Left forelimb (tissue), 1 donor: ENCODE data around the gene LOXL1.

Experiments used
- DNase-seq: peaks from one replicate; pipeline ENCODE4 v3.0.0-alpha.2; 2018; ENCODE audit warnings: low spot score

The LOXL1 gene

GRCh38 chr15:73899197-73900094, 26.8 kb upstream of the LOXL1 start:
- no peak for DNase-seq

GRCh38 chr15:73900095-73900712, 26.1 kb upstream of the LOXL1 start:
- no peak for DNase-seq

GRCh38 chr15:73901126-73901810, 25.0 kb upstream of the LOXL1 start:
- DNase-seq = peak; percentile 38

- peak; percentile 23 for DNase-seq
These were observed 23.9 kb upstream of the LOXL1 start for GRCh38 chr15:73902121-73903020.

- no peak for DNase-seq
These were observed 22.0 kb upstream of the LOXL1 start for GRCh38 chr15:73904026-73904815.

- no peak for DNase-seq
These were observed 20.9 kb upstream of the LOXL1 start for GRCh38 chr15:73905225-73905827.

GRCh38 chr15:73906346-73907034, 19.8 kb upstream of the LOXL1 start:
- no peak for DNase-seq

- DNase-seq = no peak
These were observed 19.2 kb upstream of the LOXL1 start for GRCh38 chr15:73907035-73907408.

- peak; percentile 86 for DNase-seq
These were observed 18.0 kb upstream of the LOXL1 start for GRCh38 chr15:73908030-73908821.

- DNase-seq = no peak
These were observed 17.5 kb upstream of the LOXL1 start for GRCh38 chr15:73908822-73909122.

GRCh38 chr15:73909651-73910050, 16.6 kb upstream of the LOXL1 start:
- no peak for DNase-seq

- no peak for DNase-seq
These were observed 15.5 kb upstream of the LOXL1 start for GRCh38 chr15:73910522-73911303.

- DNase-seq = no peak
These were observed 14.1 kb upstream of the LOXL1 start for GRCh38 chr15:73912030-73912596.

- DNase-seq = no peak
These were observed 12.1 kb upstream of the LOXL1 start for GRCh38 chr15:73914145-73914544.

GRCh38 chr15:73915082-73915481, 11.2 kb upstream of the LOXL1 start:
- no peak for DNase-seq

GRCh38 chr15:73918784-73919183, 7.5 kb upstream of the LOXL1 start:
- DNase-seq = no peak

- DNase-seq = no peak
These were observed 6.6 kb upstream of the LOXL1 start for GRCh38 chr15:73919706-73920105.

GRCh38 chr15:73921254-73921925, 4.9 kb upstream of the LOXL1 start:
- no peak for DNase-seq
